ENCODE measurements around the gene YWHAE. TPM values are rescaled to one million over a fixed set of nuclear protein-coding genes. Genes with fewer than 3 reads are reported as not detected.
A peak's percentile ranks its signal among the peaks of the same experiment; 100 is the strongest.

Gene YWHAE
- total RNA-seq, 5 donors from 2014 or later (not counting 1 experiment from before 2014, with no cell fraction given) = 119 to 129 (median 126) TPM

GRCh38 chr17:1374431-1375177, 25.4 kb downstream of the YWHAE start:
- H3K9me3 ChIP-seq = no peaks in the 10 kb centered on the region
- CTCF ChIA-PET = interaction anchor here in 1 of 2 donors (1.1 kb wide), 1 partner anchor 9 kb away, joined by 12 read pairs; no protein-coding TSS in a partner anchor
- Mint-ChIP-seq H3K9me3 (no peaks in the 10 kb centered on the region), H3K27me3 (no peaks in the 10 kb centered on the region), H3K4me3 (peak overlapping the region; percentile 28 to 65 (median 37)), H3K4me1 (peaks cover 69 to 84% (median 81%) of the 10 kb centered on the region in 3 donors), H3K27ac (peak overlapping the region; percentile 73 to 87), H3K36me3 (no peaks in the 10 kb centered on the region)
- no peaks in the 10 kb centered on the region for H3K27me3 ChIP-seq (replicated peaks in 1 of 2; ENCODE audit: control insufficient read depth in 2 of 2, extremely low read depth in 1 of 2, insufficient read depth in 2 of 2, low read length in 1 of 2)
- H3K27ac ChIP-seq (ENCODE audit: low read length) = peak overlapping the region; percentile 35
- peak in 1 of 35 experiments; percentile 48 for DNase-seq
- ATAC-seq (replicated peaks in 1 of 4) = peak; percentile 59 to 68 (median 61)
- POLR2A ChIA-PET = no interaction called here
- 47% methylated on average over 6 of the region's 10 CpGs for WGBS (ENCODE audit: insufficient coverage)
- H3K4me1 ChIP-seq (ENCODE audit: control insufficient read depth in 1 of 2, extremely low read depth in 1 of 2, insufficient read depth in 2 of 2, low read length in 2 of 2) = peaks cover 35 to 82% of the 10 kb centered on the region in 2 experiments
- H3K36me3 ChIP-seq (ENCODE audit: control insufficient read depth in 2 of 2, extremely low read depth in 1 of 2, insufficient read depth in 1 of 2, low read length in 1 of 2) = peaks cover 3 to 17% of the 10 kb centered on the region in 2 donors
- H3K4me3 ChIP-seq (ENCODE audit: control insufficient read depth in 1 of 2, extremely low read depth in 1 of 2, low read length in 1 of 2) = peak overlapping the region in 1 of 2 donors; percentile 28

- Mint-ChIP-seq H3K27ac (peak overlapping the region in 1 of 2 donors; percentile 73), H3K36me3 (no peaks in the 10 kb centered on the region), H3K9me3 (no peaks in the 10 kb centered on the region), H3K27me3 (no peaks in the 10 kb centered on the region), H3K4me3 (peak overlapping the region in 2 of 3 donors; percentile 13 to 65), H3K4me1 (peaks cover 66 to 82% (median 78%) of the 10 kb centered on the region in 3 donors)
- Histone ChIP-seq H3K4me3 (ENCODE audit: control insufficient read depth in 1 of 2, extremely low read depth in 1 of 2, low read length in 1 of 2) (no peak overlapping the region), H3K27ac (ENCODE audit: low read length) (no peak overlapping the region), H3K36me3 (ENCODE audit: control insufficient read depth in 2 of 2, extremely low read depth in 1 of 2, insufficient read depth in 1 of 2, low read length in 1 of 2) (peaks cover 3 to 17% of the 10 kb centered on the region in 2 donors), H3K9me3 (no peaks in the 10 kb centered on the region), H3K4me1 (ENCODE audit: control insufficient read depth in 1 of 2, extremely low read depth in 1 of 2, insufficient read depth in 2 of 2, low read length in 2 of 2) (peaks cover 28 to 77% of the 10 kb centered on the region in 2 experiments), H3K27me3 (replicated peaks in 1 of 2; ENCODE audit: control insufficient read depth in 2 of 2, extremely low read depth in 1 of 2, insufficient read depth in 2 of 2, low read length in 1 of 2) (no peaks in the 10 kb centered on the region)
- ChIA-PET CTCF (interaction anchor here in 1 of 2 donors (1.1 kb wide), 1 partner anchor 8 kb away, joined by 12 read pairs; no protein-coding TSS in a partner anchor), POLR2A (no interaction called here)
- no peak for DNase-seq
- ATAC-seq (replicated peaks in 1 of 4) = no peak
- 96% methylated on average over 4 of the region's 9 CpGs for WGBS (ENCODE audit: insufficient coverage)
Observed at GRCh38 chr17:1373707-1374237, 26.2 kb downstream of the YWHAE start.

- Histone ChIP-seq H3K27ac (ENCODE audit: low read length) (no peak overlapping the region), H3K4me1 (ENCODE audit: control insufficient read depth in 1 of 2, extremely low read depth in 1 of 2, insufficient read depth in 2 of 2, low read length in 2 of 2) (peaks cover 24 to 69% of the 10 kb centered on the region in 2 experiments), H3K9me3 (no peaks in the 10 kb centered on the region), H3K27me3 (replicated peaks in 1 of 2; ENCODE audit: control insufficient read depth in 2 of 2, extremely low read depth in 1 of 2, insufficient read depth in 2 of 2, low read length in 1 of 2) (no peaks in the 10 kb centered on the region), H3K4me3 (ENCODE audit: control insufficient read depth in 1 of 2, extremely low read depth in 1 of 2, low read length in 1 of 2) (no peak overlapping the region), H3K36me3 (ENCODE audit: control insufficient read depth in 2 of 2, extremely low read depth in 1 of 2, insufficient read depth in 1 of 2, low read length in 1 of 2) (peaks cover 3 to 17% of the 10 kb centered on the region in 2 donors)
- DNase-seq (no peak), ATAC-seq (replicated peaks in 1 of 4) (no peak)
- WGBS (ENCODE audit: insufficient coverage) = 90% methylated on average over 7 of the region's 7 CpGs
- Mint-ChIP-seq H3K9me3 (no peaks in the 10 kb centered on the region), H3K36me3 (no peaks in the 10 kb centered on the region), H3K4me1 (peaks cover 59 to 79% (median 75%) of the 10 kb centered on the region in 3 donors), H3K27ac (no peak overlapping the region), H3K4me3 (peak overlapping the region in 1 of 3 donors; percentile 24), H3K27me3 (no peaks in the 10 kb centered on the region)
- ChIA-PET POLR2A (interaction anchor here in 1 of 2 donors (0.6 kb wide), 1 partner anchor 20 kb away, joined by 7 read pairs; no protein-coding TSS in a partner anchor), CTCF (interaction anchor here in 1 of 2 donors (0.6 to 1.8 kb wide), 3 partner anchors 10 to 18 kb away, joined by 3 to 11 read pairs (median 4); no protein-coding TSS in a partner anchor)
Observed at GRCh38 chr17:1372618-1373017, 27.4 kb downstream of the YWHAE start.

- Mint-ChIP-seq H3K36me3 (no peaks in the 10 kb centered on the region), H3K27me3 (no peaks in the 10 kb centered on the region), H3K27ac (peak overlapping the region in 1 of 2 donors; percentile 48), H3K9me3 (no peaks in the 10 kb centered on the region), H3K4me3 (peak overlapping the region in 1 of 3 donors; percentile 24), H3K4me1 (peaks cover 59 to 79% (median 75%) of the 10 kb centered on the region in 3 donors)
- ChIA-PET POLR2A (interaction anchor here (0.5 to 0.7 kb wide), 3 partner anchors 20 to 29 kb away, joined by 7 to 10 read pairs (median 8); no protein-coding TSS in a partner anchor), CTCF (interaction anchor here (0.6 to 1.8 kb wide), 4 partner anchors 9 to 103 kb away, joined by 3 to 11 read pairs (median 4); no protein-coding TSS in a partner anchor)
- 71% methylated on average over 6 of the region's 17 CpGs for WGBS (ENCODE audit: insufficient coverage)
- H3K27me3 ChIP-seq (replicated peaks in 1 of 2; ENCODE audit: control insufficient read depth in 2 of 2, extremely low read depth in 1 of 2, insufficient read depth in 2 of 2, low read length in 1 of 2) = no peaks in the 10 kb centered on the region
- DNase-seq (no peak), ATAC-seq (replicated peaks in 1 of 4) (no peak)
- peaks cover 23 to 64% of the 10 kb centered on the region in 2 experiments for H3K4me1 ChIP-seq (ENCODE audit: control insufficient read depth in 1 of 2, extremely low read depth in 1 of 2, insufficient read depth in 2 of 2, low read length in 2 of 2)
- no peak overlapping the region for H3K27ac ChIP-seq (ENCODE audit: low read length)
- H3K9me3 ChIP-seq = no peaks in the 10 kb centered on the region
- no peak overlapping the region for H3K4me3 ChIP-seq (ENCODE audit: control insufficient read depth in 1 of 2, extremely low read depth in 1 of 2, low read length in 1 of 2)
- peaks cover 3 to 19% of the 10 kb centered on the region in 2 donors for H3K36me3 ChIP-seq (ENCODE audit: control insufficient read depth in 2 of 2, extremely low read depth in 1 of 2, insufficient read depth in 1 of 2, low read length in 1 of 2)
Observed at GRCh38 chr17:1371893-1372590, 28.0 kb downstream of the YWHAE start.

- H3K27me3 ChIP-seq (replicated peaks in 1 of 2; ENCODE audit: control insufficient read depth in 2 of 2, extremely low read depth in 1 of 2, insufficient read depth in 2 of 2, low read length in 1 of 2) = no peaks in the 10 kb centered on the region
- H3K4me3 ChIP-seq (ENCODE audit: control insufficient read depth in 1 of 2, extremely low read depth in 1 of 2, low read length in 1 of 2) = no peak overlapping the region
- ATAC-seq (replicated peaks in 1 of 4) (no peak), DNase-seq (no peak)
- H3K36me3 ChIP-seq (ENCODE audit: control insufficient read depth in 2 of 2, extremely low read depth in 1 of 2, insufficient read depth in 1 of 2, low read length in 1 of 2) = peaks cover 3 to 27% of the 10 kb centered on the region in 2 donors
- H3K4me1 ChIP-seq (ENCODE audit: control insufficient read depth in 1 of 2, extremely low read depth in 1 of 2, insufficient read depth in 2 of 2, low read length in 2 of 2) = peaks cover 4 to 41% of the 10 kb centered on the region in 2 experiments
- Mint-ChIP-seq H3K36me3 (peaks cover 11% of the 10 kb centered on the region), H3K9me3 (no peaks in the 10 kb centered on the region), H3K27me3 (no peaks in the 10 kb centered on the region), H3K4me3 (no peak overlapping the region), H3K4me1 (peaks cover 50 to 69% (median 66%) of the 10 kb centered on the region in 3 donors), H3K27ac (no peak overlapping the region)
- ChIA-PET POLR2A (no interaction called here), CTCF (no interaction called here)
- H3K9me3 ChIP-seq = no peaks in the 10 kb centered on the region
- no peak overlapping the region for H3K27ac ChIP-seq (ENCODE audit: low read length)
- WGBS (ENCODE audit: insufficient coverage) = no CpG with 5 or more reads among the region's 4 CpGs
Observed at GRCh38 chr17:1368588-1368987, 31.4 kb downstream of the YWHAE start.

- H3K4me3 ChIP-seq (ENCODE audit: control insufficient read depth in 1 of 2, extremely low read depth in 1 of 2, low read length in 1 of 2) = no peak overlapping the region
- ATAC-seq (replicated peaks in 1 of 4) (no peak), DNase-seq (no peak)
- no peaks in the 10 kb centered on the region for H3K9me3 ChIP-seq
- H3K27me3 ChIP-seq (replicated peaks in 1 of 2; ENCODE audit: control insufficient read depth in 2 of 2, extremely low read depth in 1 of 2, insufficient read depth in 2 of 2, low read length in 1 of 2) = no peaks in the 10 kb centered on the region
- peaks cover 3 to 19% of the 10 kb centered on the region in 2 donors for H3K36me3 ChIP-seq (ENCODE audit: control insufficient read depth in 2 of 2, extremely low read depth in 1 of 2, insufficient read depth in 1 of 2, low read length in 1 of 2)
- no CpG with 5 or more reads among the region's 5 CpGs for WGBS (ENCODE audit: insufficient coverage)
- H3K9me3 Mint-ChIP-seq = no peaks in the 10 kb centered on the region
- H3K27me3 Mint-ChIP-seq = no peaks in the 10 kb centered on the region
- CTCF ChIA-PET = no interaction called here
- peaks cover 11 to 42% of the 10 kb centered on the region in 2 experiments for H3K4me1 ChIP-seq (ENCODE audit: control insufficient read depth in 1 of 2, extremely low read depth in 1 of 2, insufficient read depth in 2 of 2, low read length in 2 of 2)
- H3K27ac Mint-ChIP-seq = peak overlapping the region; percentile 53 to 73
- H3K4me1 Mint-ChIP-seq = peaks cover 54 to 73% (median 70%) of the 10 kb centered on the region in 3 donors
- no peak overlapping the region for H3K27ac ChIP-seq (ENCODE audit: low read length)
- POLR2A ChIA-PET = no interaction called here
- peak overlapping the region in 1 of 3 donors; percentile 5 for H3K4me3 Mint-ChIP-seq
- peaks cover 11% of the 10 kb centered on the region for H3K36me3 Mint-ChIP-seq
Observed at GRCh38 chr17:1367351-1367745, 32.7 kb downstream of the YWHAE start.
